ENCODE data around the gene ALDH1L1. TPM values are rescaled to one million over a fixed set of nuclear protein-coding genes. Genes with fewer than 3 reads are reported as not detected.

The ALDH1L1 gene
- total and polyA plus RNA-seq, 2 of the 8 experiments (the other 6 are each of a cell fraction or from before 2014, with no cell fraction given) = 0.98 to 1.6 TPM

DNA sequence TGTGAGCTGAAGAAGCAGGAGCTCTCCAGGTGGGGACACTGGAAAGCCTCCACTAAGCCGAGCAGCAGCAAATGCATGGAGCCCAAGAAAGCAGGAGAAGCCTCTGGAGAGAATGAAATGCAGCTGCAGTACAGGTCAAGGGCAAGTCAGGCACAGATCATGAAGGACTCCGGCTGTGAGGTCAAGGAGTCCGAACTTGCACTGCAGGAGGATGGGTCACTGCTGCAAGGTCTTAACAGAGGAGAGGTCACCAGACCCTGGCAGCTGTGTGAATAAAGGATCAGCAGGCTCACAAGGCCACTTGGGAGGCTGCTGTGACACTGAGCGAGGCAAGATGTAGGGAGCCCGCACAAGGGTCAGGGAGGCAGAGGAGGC, 71.7 kb downstream of the ALDH1L1 start:
- TF ChIP-seq CREB1 (IDR thresholded peaks at IDR 0.05) = no peak
- TF ChIP-seq KDM4A (IDR thresholded peaks at IDR 0.05; ENCODE audit: low read depth, low read length, severe bottlenecking) = no peak
- TF ChIP-seq SIRT6 (IDR thresholded peaks at IDR 0.05; ENCODE audit: low read length) = no peak
- no peak for TF ChIP-seq POLR2A (IDR thresholded peaks at IDR 0.05; ENCODE audit: control extremely low read depth in 1 of 2, low read depth in 2 of 2, low read length in 2 of 2)
- Histone ChIP-seq H3K36me3 (ENCODE audit: control insufficient read depth in 2 of 4, insufficient read depth in 4 of 4, low read length in 3 of 4) (no peaks in the 10 kb centered on the region), H2AK5ac (ENCODE audit: low read depth, low read length) (no peak overlapping the region), H2BK120ac (replicated peaks; ENCODE audit: low read depth, low read length) (no peak overlapping the region), H3K4me1 (replicated peaks in 1 of 4; ENCODE audit: control insufficient read depth in 3 of 4, insufficient read depth in 4 of 4, low read length in 3 of 4) (no peaks in the 10 kb centered on the region), H3K9me3 (ENCODE audit: insufficient read depth in 2 of 2, low read depth in 1 of 2, low read length in 1 of 2) (no peaks in the 10 kb centered on the region), H4K8ac (ENCODE audit: extremely low read depth, insufficient read depth, low read length) (no peak overlapping the region), H3K56ac (replicated peaks; ENCODE audit: insufficient read length, low read depth, low read length) (no peak overlapping the region), H3K79me1 (ENCODE audit: low read depth, low read length) (no peaks in the 10 kb centered on the region), H3K27ac (ENCODE audit: low read depth, low read length) (no peak overlapping the region), H2AFZ (ENCODE audit: low read length) (no peak overlapping the region), H3K27me3 (replicated peaks in 1 of 4; ENCODE audit: control insufficient read depth in 3 of 4, extremely low read depth in 1 of 4, insufficient read depth in 3 of 4, low read length in 3 of 4) (0 out of 7 replicates have a peak, but pooled peaks cover 0 to 2% (median 0%) of the 10 kb centered on the region in 4 experiments), H3K4me2 (ENCODE audit: insufficient read depth in 1 of 2, low read depth in 2 of 2, low read length in 2 of 2) (no peak overlapping the region), H2BK15ac (ENCODE audit: low read length) (no peak overlapping the region), H3K23me2 (ENCODE audit: low read depth, low read length) (no peaks in the 10 kb centered on the region), H4K91ac (replicated peaks; ENCODE audit: insufficient read length, low read length) (no peak overlapping the region), H3K9ac (replicated peaks in 1 of 4; ENCODE audit: extremely low read depth in 1 of 4, low read depth in 3 of 4, low read length in 3 of 4) (no peak overlapping the region), H4K20me1 (replicated peaks in 1 of 2; ENCODE audit: control insufficient read depth in 1 of 2, insufficient read depth in 2 of 2, low read length in 2 of 2) (no peaks in the 10 kb centered on the region), H3K18ac (ENCODE audit: extremely low read depth, low read length) (no peak overlapping the region), H2BK20ac (ENCODE audit: low read length) (no peak overlapping the region), H4K5ac (ENCODE audit: insufficient read length, low read depth, low read length) (no peak overlapping the region), H2BK5ac (ENCODE audit: low read depth, low read length) (no peak overlapping the region), H2BK12ac (ENCODE audit: low read depth, low read length) (no peak overlapping the region), H3K4me3 (ENCODE audit: extremely low read depth in 1 of 4, insufficient read depth in 2 of 4, low read depth in 3 of 4, low read length in 4 of 4) (no peak overlapping the region), H3K14ac (ENCODE audit: insufficient read length) (no peak overlapping the region), H3K23ac (ENCODE audit: insufficient read length) (no peak overlapping the region), H3K79me2 (ENCODE audit: control insufficient read depth in 1 of 2, insufficient read depth in 2 of 2, low read length in 2 of 2) (no peaks in the 10 kb centered on the region), H3K4ac (replicated peaks; ENCODE audit: insufficient read length, low read depth, low read length) (no peak overlapping the region)
- DNase-seq (ENCODE audit: low read depth in 1 of 2, low spot score in 2 of 2) = peak in 1 of 2 experiments; percentile 20
- WGBS, 2 experiments (ENCODE audit: extremely low coverage in 1 of 2, insufficient coverage in 1 of 2, insufficient read length in 1 of 2, insufficient replicate concordance in 2 of 2, low coverage in 1 of 2, low lambda C conversion rate in 2 of 2, missing lambda C conversion rate in 1 of 2) = 90% methylated on average over 5 of the region's 5 CpGs; no CpG with 5 or more reads in 1 of the 2 experiments
- CTCF ChIA-PET (ENCODE audit: partially characterized antibody) = interaction anchor here (0.8 to 3.2 kb wide), 3 partner anchors 16 to 136 kb away, joined by 4 to 16 read pairs (median 4); no protein-coding TSS in a partner anchor
- POLR2A ChIA-PET (ENCODE audit: partially characterized antibody) = no interaction called here
- FAIRE-seq = no peak
